T-helper 2 cell treated with Interferon-gamma antibody and Interleukin-4, amounts not matched to agents 5 μg/mL and 100 μg/mL, for 36 hours (primary cell): Measurements from ENCODE around the gene RNU1-4.
"Not testable (repeated sequence)": the region's sequence is repeated elsewhere in the genome, so short reads cannot be mapped to it uniquely, and the experiment has no call there.

ENCODE experiments used
- DNase-seq: peaks from one replicate; pipeline ENCODE4 v3.0.0; 2021; ENCODE audit warnings: low spot score
- H3K27ac Mint-ChIP-seq: one replicate; pipeline ENCODE4 v1.8.0; 2021; ENCODE audit warnings: mild to moderate bottlenecking, mixed read lengths
- H3K27me3 Mint-ChIP-seq: one replicate; pipeline ENCODE4 v1.8.0; 2021; ENCODE audit warnings: low read depth, mixed read lengths
- H3K36me3 Mint-ChIP-seq: one replicate; pipeline ENCODE4 v1.8.0; 2021; ENCODE audit warnings: low read depth, mixed read lengths
- H3K4me1 Mint-ChIP-seq: one replicate; pipeline ENCODE4 v1.8.0; 2021; ENCODE audit warnings: low read depth, mixed read lengths
- H3K4me3 Mint-ChIP-seq: one replicate; pipeline ENCODE4 v1.8.0; 2022; ENCODE audit warnings: mild to moderate bottlenecking, moderate library complexity, mixed read lengths
- H3K9me3 Mint-ChIP-seq: one replicate; pipeline ENCODE4 v1.8.0; 2021; ENCODE audit warnings: mixed read lengths

Gene RNU1-4

DNA sequence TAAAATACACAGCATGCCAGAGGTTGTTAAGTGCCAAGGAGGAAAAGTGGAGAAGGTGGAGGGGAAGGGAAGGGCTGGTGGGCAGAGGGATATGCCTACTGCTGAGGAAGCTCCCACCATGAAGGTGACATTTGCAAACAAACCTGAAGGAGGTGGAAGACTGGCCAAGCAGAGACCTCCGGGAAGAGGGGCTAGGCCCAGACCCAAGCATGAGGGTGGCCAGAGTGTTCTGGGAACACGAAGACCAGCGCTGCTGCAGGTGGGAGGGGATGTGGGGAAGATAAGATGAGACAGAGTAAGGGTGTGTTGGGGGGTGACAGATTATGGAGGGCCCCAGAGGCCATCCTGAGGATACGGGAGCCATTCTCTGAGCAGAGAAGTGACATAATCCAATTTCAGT, 37.5 kb downstream of the RNU1-4 start:
- H3K9me3 Mint-ChIP-seq, DNase-seq, H3K4me1 Mint-ChIP-seq, H3K27me3 Mint-ChIP-seq, H3K4me3 Mint-ChIP-seq, H3K27ac Mint-ChIP-seq, H3K36me3 Mint-ChIP-seq: not testable (repeated sequence)

DNA sequence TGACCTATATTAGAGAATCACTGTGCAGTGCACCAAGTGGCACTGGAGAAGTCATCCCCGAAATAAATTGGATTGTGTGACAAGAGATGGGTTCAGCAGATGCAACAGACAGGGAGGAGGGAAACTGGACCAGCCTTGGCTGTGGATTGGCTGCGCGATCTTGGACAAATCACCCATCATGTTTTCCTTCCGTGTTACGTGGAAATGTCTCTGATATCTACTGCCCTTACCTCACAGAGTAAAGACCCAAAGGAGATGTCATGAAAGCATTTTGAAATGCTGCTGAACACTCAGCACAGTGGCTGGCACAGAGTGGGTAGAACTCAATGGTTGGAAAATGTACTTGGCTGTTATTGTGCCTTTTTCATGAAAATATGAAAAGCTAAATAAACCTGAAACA, 39.2 kb downstream of the RNU1-4 start:
- not testable (repeated sequence) for H3K27me3 Mint-ChIP-seq, H3K4me3 Mint-ChIP-seq, H3K27ac Mint-ChIP-seq, H3K9me3 Mint-ChIP-seq, H3K4me1 Mint-ChIP-seq, H3K36me3 Mint-ChIP-seq, DNase-seq

DNA sequence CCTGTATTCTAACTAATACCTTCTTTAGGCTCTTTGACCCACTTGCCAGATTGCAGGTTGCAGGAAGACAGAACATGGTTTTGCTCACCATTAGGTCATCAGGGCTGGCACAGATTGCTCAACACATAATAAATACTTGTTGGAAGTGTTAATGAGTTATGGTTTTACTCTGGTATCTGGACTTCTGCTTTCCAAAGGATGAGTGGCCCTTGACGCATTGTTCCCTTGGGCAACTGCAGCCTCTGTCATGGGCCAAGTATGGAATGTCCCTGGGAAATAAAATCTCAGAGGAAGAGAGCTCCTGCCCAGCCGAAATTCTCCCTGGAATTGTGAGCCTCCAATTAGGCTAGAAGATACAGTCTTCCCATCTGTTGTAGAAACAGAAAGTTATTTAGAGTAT, 40.7 kb downstream of the RNU1-4 start:
- not testable (repeated sequence) for H3K9me3 Mint-ChIP-seq, DNase-seq, H3K36me3 Mint-ChIP-seq, H3K27ac Mint-ChIP-seq, H3K4me3 Mint-ChIP-seq, H3K27me3 Mint-ChIP-seq, H3K4me1 Mint-ChIP-seq

DNA sequence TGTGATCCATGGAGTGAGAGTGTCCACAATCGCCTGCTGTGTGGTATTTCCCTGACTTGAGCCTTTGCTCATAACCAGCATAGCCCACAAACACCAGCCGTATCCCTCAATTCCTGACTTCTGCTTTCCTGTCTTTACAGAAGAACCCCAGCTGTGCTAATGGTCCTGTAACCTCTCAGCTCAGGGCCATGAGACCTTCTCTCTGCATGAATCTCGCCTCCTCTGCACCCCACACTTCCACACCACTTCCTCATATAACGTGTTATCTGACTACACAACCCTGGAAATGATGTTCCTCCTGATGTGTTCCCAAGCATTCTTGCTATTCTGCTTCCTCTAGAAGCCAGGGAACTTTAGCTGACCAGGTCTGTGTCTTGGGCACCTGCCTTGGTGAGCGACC, 41.3 kb downstream of the RNU1-4 start:
- H3K4me1 Mint-ChIP-seq, H3K27me3 Mint-ChIP-seq, H3K27ac Mint-ChIP-seq, DNase-seq, H3K36me3 Mint-ChIP-seq, H3K9me3 Mint-ChIP-seq, H3K4me3 Mint-ChIP-seq: not testable (repeated sequence)

- not testable (repeated sequence) for DNase-seq, H3K9me3 Mint-ChIP-seq, H3K4me1 Mint-ChIP-seq, H3K36me3 Mint-ChIP-seq, H3K27me3 Mint-ChIP-seq, H3K4me3 Mint-ChIP-seq, H3K27ac Mint-ChIP-seq
These were observed 44.6 kb downstream of the RNU1-4 start for GRCh38 chr1:16784955-16785354.

DNA sequence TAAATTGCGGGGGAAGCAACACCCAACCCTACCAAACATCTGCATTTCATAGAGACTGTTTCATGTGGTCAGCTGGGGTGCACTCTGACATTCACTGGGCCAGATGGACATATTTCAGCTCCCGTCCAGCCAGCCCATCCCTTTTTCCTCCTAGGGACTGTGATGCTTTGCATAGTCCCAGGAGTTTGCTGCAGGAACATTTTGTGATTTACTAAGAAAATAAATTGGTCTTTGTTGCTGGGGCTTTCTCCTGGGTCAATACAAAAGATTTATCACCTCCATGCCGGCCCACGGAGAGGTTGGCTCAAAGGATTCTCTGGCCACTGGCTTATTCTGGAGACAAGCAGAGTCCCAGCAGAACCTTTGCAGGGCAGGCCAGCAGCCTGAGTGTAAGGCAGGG, 46.0 kb downstream of the RNU1-4 start:
- H3K4me3 Mint-ChIP-seq, H3K36me3 Mint-ChIP-seq, H3K4me1 Mint-ChIP-seq, DNase-seq, H3K27ac Mint-ChIP-seq, H3K9me3 Mint-ChIP-seq, H3K27me3 Mint-ChIP-seq: not testable (repeated sequence)

DNA sequence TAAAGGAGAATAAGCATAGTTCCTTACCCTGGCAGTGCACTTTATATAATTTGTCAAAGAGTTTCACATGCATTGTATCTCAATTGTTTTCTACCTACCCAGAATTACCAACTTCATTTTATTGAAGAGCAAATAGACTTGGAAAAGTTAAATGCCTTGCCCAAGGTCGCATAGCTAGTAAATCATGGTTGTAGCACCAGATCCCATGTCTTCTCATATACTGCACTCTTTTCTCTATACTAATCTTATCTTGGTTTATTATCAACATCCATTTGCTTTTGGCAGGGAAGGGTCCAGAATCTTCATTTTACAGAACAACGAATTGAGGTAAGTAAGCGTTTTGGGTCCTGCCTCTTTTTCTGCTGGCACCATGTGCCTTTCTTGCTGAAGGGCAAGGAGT, 46.9 kb downstream of the RNU1-4 start:
- not testable (repeated sequence) for H3K4me3 Mint-ChIP-seq, H3K27me3 Mint-ChIP-seq, DNase-seq, H3K4me1 Mint-ChIP-seq, H3K27ac Mint-ChIP-seq, H3K9me3 Mint-ChIP-seq, H3K36me3 Mint-ChIP-seq

DNA sequence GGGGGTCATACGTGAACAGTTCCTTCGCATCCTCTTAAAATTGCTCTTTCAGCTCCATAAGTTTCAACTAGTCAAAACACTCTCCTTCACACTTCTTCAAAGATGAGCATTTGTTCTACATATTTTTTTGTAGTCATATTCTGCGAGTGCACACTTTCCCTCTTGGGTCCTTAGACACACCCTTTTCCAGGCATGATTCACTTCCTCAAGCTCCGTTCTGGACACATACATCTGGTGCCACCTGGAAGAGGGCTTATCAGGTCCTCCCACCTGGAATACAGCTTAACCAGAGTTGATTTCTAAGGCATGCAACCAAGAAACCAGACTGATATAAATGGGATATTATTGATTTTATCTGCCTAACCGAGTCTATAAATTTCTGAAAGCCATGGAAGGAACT, 47.4 kb downstream of the RNU1-4 start:
- H3K27ac Mint-ChIP-seq, H3K4me3 Mint-ChIP-seq, H3K27me3 Mint-ChIP-seq, H3K4me1 Mint-ChIP-seq, DNase-seq, H3K36me3 Mint-ChIP-seq, H3K9me3 Mint-ChIP-seq: not testable (repeated sequence)
